SK-N-SH (cell line): ENCODE measurements around the gene PMPCB. TPM values are rescaled to one million over a fixed set of nuclear protein-coding genes. Genes with fewer than 3 reads are reported as not detected.

Experiments used
- CTCF ChIA-PET: fragments of 300-600, 350-600 bp; formaldehyde crosslinking; extraction: SDS; loops from one replicate; lab custom pipeline; 2021; lab: Yijun Ruan, JAX
- POLR2A ChIA-PET: fragments of 350-600 bp; sonication (Branson Sonifier 250); formaldehyde crosslinking; extraction: SDS; loops from one replicate; lab custom pipeline; 2020; ENCODE audit warnings: antibody characterized with exemption, inconsistent platforms; lab: Yijun Ruan, JAX
- DNase-seq: peaks from one replicate; pipeline ENCODE4 v3.0.0; 2012
- H2AFZ ChIP-seq: fragments of 200-600 bp; sonication (generic); 2 replicates; pipeline ENCODE4 v1.8.1; 2016; ENCODE audit warnings: antibody characterized with exemption, mild to moderate bottlenecking, low read depth
- H3F3A ChIP-seq: fragments of 200-600 bp; sonication (generic); replicated peaks from 2 replicates; pipeline ENCODE3; 2016; ENCODE audit warnings: antibody characterized with exemption, mild to moderate bottlenecking; ENCODE audit not compliant: insufficient read depth
- H3K27ac ChIP-seq, 2 experiments: fragments of 200-500 bp in 1 of 2; fragments of 200-600 bp in 1 of 2; sonication (Bioruptor generic) in 1 of 2; sonication (generic), shearing (Covaris generic) in 1 of 2; 2 replicates each; pipeline versions ENCODE4 v1.5.1 to v1.6.1; 2014 to 2016; ENCODE audit warnings: low read depth in 2 of 2, inconsistent platforms in 1 of 2, low read length in 1 of 2, mild to moderate bottlenecking in 1 of 2, mixed read lengths in 1 of 2
- H3K27me3 ChIP-seq: fragments of 200-600 bp; sonication (generic), shearing (Covaris generic); 2 replicates; pipeline ENCODE4 v1.6.1; 2016; ENCODE audit warnings: mixed run types; ENCODE audit not compliant: insufficient read depth
- H3K36me3 ChIP-seq, 2 experiments: fragments of 200-500 bp in 1 of 2; fragments of 200-600 bp in 1 of 2; sonication (Bioruptor generic) in 1 of 2; sonication (generic) in 1 of 2; replicated peaks in 1 of 2; 2 replicates each; pipeline versions ENCODE3 to v1.5.1; 2014 to 2016; ENCODE audit warnings: low read length in 1 of 2, mild to moderate bottlenecking in 1 of 2; ENCODE audit not compliant: insufficient read depth in 2 of 2, control insufficient read depth in 1 of 2
- H3K4me1 ChIP-seq, 2 experiments: fragments of 200-500 bp in 1 of 2; fragments of 200-600 bp in 1 of 2; sonication (Bioruptor generic) in 1 of 2; sonication (generic), shearing (Covaris generic) in 1 of 2; 2 replicates each; pipeline versions ENCODE4 v1.5.1 to v1.6.1; 2014 to 2016; ENCODE audit warnings: low read depth in 1 of 2, low read length in 1 of 2, mixed run types in 1 of 2; ENCODE audit not compliant: insufficient read depth in 2 of 2, control insufficient read depth in 1 of 2
- H3K4me2 ChIP-seq: fragments of 200-600 bp; sonication (generic), shearing (Covaris generic); 2 replicates; pipeline ENCODE4 v1.6.1; 2017; ENCODE audit warnings: mixed run types
- H3K4me3 ChIP-seq, 2 experiments: fragments of 200-500 bp in 1 of 2; fragments of 200-600 bp in 1 of 2; sonication (Bioruptor generic) in 1 of 2; sonication (generic), shearing (Covaris generic) in 1 of 2; 2 replicates each; pipeline versions ENCODE4 v1.5.1 to v1.8.1; 2014 to 2016; ENCODE audit warnings: low read depth in 2 of 2, inconsistent platforms in 1 of 2, low read length in 1 of 2, mild to moderate bottlenecking in 1 of 2, mixed read lengths in 1 of 2, moderate library complexity in 1 of 2
- H3K79me2 ChIP-seq: fragments of 200-600 bp; sonication (generic); 2 replicates; pipeline ENCODE4 v1.8.1; 2017; ENCODE audit warnings: mild to moderate bottlenecking; ENCODE audit not compliant: insufficient read depth
- H3K9ac ChIP-seq: fragments of 200-600 bp; sonication (generic); 2 replicates; pipeline ENCODE4 v1.6.1; 2017; ENCODE audit warnings: mixed run types
- H3K9me2 ChIP-seq: fragments of 200-600 bp; sonication (generic); 2 replicates; pipeline ENCODE4 v1.6.1; 2017; ENCODE audit warnings: mixed run types
- H3K9me3 ChIP-seq: fragments of 200-600 bp; sonication (generic); 2 replicates; pipeline ENCODE4 v1.6.1; 2017; ENCODE audit warnings: mixed run types, mild to moderate bottlenecking, moderate library complexity
- H4K20me1 ChIP-seq: fragments of 200-600 bp; sonication (generic); 2 replicates; pipeline ENCODE4 v1.6.1; 2017; ENCODE audit warnings: mild to moderate bottlenecking, mixed run types; ENCODE audit not compliant: insufficient read depth
- CTCF ChIP-seq: fragments of 200-600 bp; sonication (generic); IDR thresholded peaks from 2 replicates; pipeline ENCODE4 v1.6.1; 2017; ENCODE audit warnings: antibody characterized with exemption, mild to moderate bottlenecking, moderate library complexity
- EP300 ChIP-seq, 2 experiments: IDR thresholded peaks; 2 replicates each; pipeline versions ENCODE4 v1.4.0 to v1.6.1; 2012; ENCODE audit warnings: borderline replicate concordance in 1 of 2, low read depth in 1 of 2, low read length in 1 of 2
- EZH2phosphoT487 ChIP-seq: fragments of 200-600 bp; sonication (generic); IDR thresholded peaks from 2 replicates; pipeline ENCODE4 v1.6.1; 2017; ENCODE audit warnings: low read depth, mixed run types, mild to moderate bottlenecking, antibody characterized with exemption, moderate library complexity, borderline replicate concordance
- FOXM1 ChIP-seq: IDR thresholded peaks from 2 replicates; pipeline ENCODE4 v1.4.0; 2012; ENCODE audit warnings: low read depth, mild to moderate bottlenecking
- GABPA ChIP-seq: IDR thresholded peaks from 2 replicates; pipeline ENCODE4 v1.4.0; 2012; ENCODE audit warnings: low read depth, mild to moderate bottlenecking
- GATA2 ChIP-seq: sonication (generic); formaldehyde crosslinking; IDR thresholded peaks from 2 replicates; pipeline ENCODE4 v1.5.0; 2020; ENCODE audit warnings: mild to moderate bottlenecking, missing genetic modification reagents
- IRF3 ChIP-seq: fragments of 150-350 bp; IDR thresholded peaks from 2 replicates; pipeline ENCODE4 v1.6.1; 2016; ENCODE audit warnings: mild to moderate bottlenecking, low read depth, low read length
- JUND ChIP-seq: IDR thresholded peaks from 2 replicates; pipeline ENCODE4 v1.4.0; 2012
- MEF2A ChIP-seq: IDR thresholded peaks from 2 replicates; pipeline ENCODE4 v1.4.0; 2012; ENCODE audit warnings: low read depth, borderline replicate concordance
- MXI1 ChIP-seq: IDR thresholded peaks from 2 replicates; pipeline ENCODE4 v1.6.1; 2012; ENCODE audit warnings: mild to moderate bottlenecking, low read depth, low read length, improper control_type of control experiment
- NFIC ChIP-seq: IDR thresholded peaks from 2 replicates; pipeline ENCODE4 v1.4.0; 2012; ENCODE audit warnings: borderline replicate concordance
- PBX3 ChIP-seq: IDR thresholded peaks from 2 replicates; pipeline ENCODE4; 2012
- POLR2AphosphoS5 ChIP-seq: IDR thresholded peaks from 2 replicates; pipeline ENCODE4 v1.6.1; 2012; ENCODE audit warnings: low read depth, low read length
- RAD21 ChIP-seq: IDR thresholded peaks from 2 replicates; pipeline ENCODE4 v1.6.1; 2012; ENCODE audit warnings: mild to moderate bottlenecking, low read length
- REST ChIP-seq: IDR thresholded peaks from 2 replicates; pipeline ENCODE4 v1.6.1; 2012; ENCODE audit warnings: mild to moderate bottlenecking, low read depth, low read length, moderate library complexity
- RXRA ChIP-seq: IDR thresholded peaks from 2 replicates; pipeline ENCODE4 v1.4.0; 2012; ENCODE audit warnings: low read depth, mild to moderate bottlenecking, borderline replicate concordance
- SIN3A ChIP-seq: IDR thresholded peaks from 2 replicates; pipeline ENCODE4 v1.6.1; 2012; ENCODE audit warnings: low read depth, mild to moderate bottlenecking, low read length, moderate library complexity, borderline replicate concordance
- TAF1 ChIP-seq: IDR thresholded peaks from 2 replicates; pipeline ENCODE4 v1.6.1; 2012; ENCODE audit warnings: low read depth, mild to moderate bottlenecking, low read length, moderate library complexity, borderline replicate concordance
- TCF12 ChIP-seq: IDR thresholded peaks from 2 replicates; pipeline ENCODE4 v1.4.0; 2012
- TEAD4 ChIP-seq: IDR thresholded peaks from 2 replicates; pipeline ENCODE4 v1.4.0; 2012; ENCODE audit warnings: mild to moderate bottlenecking, borderline replicate concordance; ENCODE audit not compliant: insufficient read depth
- USF2 ChIP-seq: fragments of 150-350 bp; IDR thresholded peaks from 2 replicates; pipeline ENCODE4 v1.6.1; 2017; ENCODE audit warnings: antibody characterized with exemption, low read length, low read depth, borderline replicate concordance
- WGBS: methylation state at CpG from one replicate; pipeline ENCODE4 v1.1.6; 2017; ENCODE audit warnings: low lambda C conversion rate; 5-methylcytosine and 5-hydroxymethylcytosine counted together
- polyA plus RNA-seq, 3 experiments: library from polyadenylated mRNA; depleted of rRNA; stranded (reverse); fragments of >200 nt; gene quantifications; 2 replicates each; pipeline ENCODE4 v1.2.3, GENCODE V29; 2012

The PMPCB gene
- polyA plus RNA-seq, 1 of the 3 experiments (the other 2 are of a cell fraction): 116 TPM

- no peak for TF ChIP-seq CTCF
- no peak for TF ChIP-seq IRF3
- TF ChIP-seq FOXM1: no peak
- no peak for TF ChIP-seq TCF12
These were observed 5.1 kb upstream of the PMPCB start (continued) for GRCh38 chr7:103292122-103292521.

- Histone ChIP-seq H3K4me3 (no peak overlapping the region), H3K4me1 (peaks cover 4 to 7% of the 10 kb centered on the region in 2 experiments; a peak in 2 of 4 replicates), H2AFZ (no peak overlapping the region), H3K79me2 (peaks cover 12% of the 10 kb centered on the region), H3K36me3 (peaks cover under 1 to 4% of the 10 kb centered on the region in 2 experiments), H3K9me3 (no peaks in the 10 kb centered on the region), H3K27me3 (peaks cover 15% of the 10 kb centered on the region; the same call in 1 of the 2 replicates), H4K20me1 (no peaks in the 10 kb centered on the region), H3K27ac (no peak overlapping the region), H3K9ac (no peak overlapping the region), H3K9me2 (no peaks in the 10 kb centered on the region), H3F3A (peaks cover 3% of the 10 kb centered on the region), H3K4me2 (no peak overlapping the region)
- no peak for DNase-seq
- CTCF ChIA-PET: interaction anchor here (0.6 kb wide), 2 partner anchors 219 to 280 kb away, joined by 3 to 6 read pairs; partner anchors contain the start of genes ARMC10 and FBXL13
- TF ChIP-seq PBX3: no peak
- TF ChIP-seq TAF1: no peak
- no peak for TF ChIP-seq POLR2AphosphoS5
- TF ChIP-seq SIN3A: no peak
- TF ChIP-seq MEF2A: no peak
- TF ChIP-seq MXI1: no peak
- TF ChIP-seq TEAD4: no peak
- TF ChIP-seq TCF12: no peak
- no peak for TF ChIP-seq NFIC
- no peak for TF ChIP-seq GATA2
- TF ChIP-seq USF2: no peak
- TF ChIP-seq GABPA: no peak
- TF ChIP-seq EP300 (IDR thresholded peaks at IDR 0.05; ENCODE audit: borderline replicate concordance in 1 of 2, low read depth in 1 of 2, low read length in 1 of 2): no peak
- no peak for TF ChIP-seq RAD21
- TF ChIP-seq JUND: no peak
- no peak for TF ChIP-seq EZH2phosphoT487
- no peak for TF ChIP-seq RXRA
- TF ChIP-seq REST: no peak
- WGBS: 96% methylated on average over 1 of the region's 1 CpG
- POLR2A ChIA-PET: no interaction called here
These were observed 3.7 kb upstream of the PMPCB start for GRCh38 chr7:103293526-103293925.
